GM19240 (cell line): ENCODE data around the gene IQCN.

Source experiments
- DNase-seq: peaks from one replicate; pipeline ENCODE4 v3.0.0; 2011; ENCODE audit warnings: low spot score; ENCODE audit not compliant: insufficient read length

The IQCN gene

GRCh38 chr19:18231775-18232174 is 42.5 kb downstream of the IQCN start:
- no peak for DNase-seq

- DNase-seq = no peak
Measured at GRCh38 chr19:18230941-18231734, 43.1 kb downstream of the IQCN start.

GRCh38 chr19:18229915-18230314 is 44.3 kb downstream of the IQCN start:
- DNase-seq = no peak

- no peak for DNase-seq
Measured at GRCh38 chr19:18229474-18229873, 44.8 kb downstream of the IQCN start.

GRCh38 chr19:18227781-18228271 is 46.4 kb downstream of the IQCN start:
- no peak for DNase-seq

GRCh38 chr19:18226956-18227780 is 47.1 kb downstream of the IQCN start:
- no peak for DNase-seq

- DNase-seq = no peak
Measured at GRCh38 chr19:18225702-18226468, 48.4 kb downstream of the IQCN start, which contains the start of gene PDE4C. Gene PDE4C, minus strand, starts transcription at chr19:18226438. Its CDS starts 23 bp downstream, at chr19:18226415.

GRCh38 chr19:18225355-18225701 is 48.9 kb downstream of the IQCN start:
- DNase-seq = no peak

GRCh38 chr19:18224525-18225354 is 49.5 kb downstream of the IQCN start:
- peak; percentile 94 for DNase-seq

GRCh38 chr19:18223860-18224524 is 50.3 kb downstream of the IQCN start:
- DNase-seq = no peak

GRCh38 chr19:18221815-18222725 is 52.2 kb downstream of the IQCN start:
- DNase-seq = no peak

GRCh38 chr19:18220632-18221275 is 53.5 kb downstream of the IQCN start:
- no peak for DNase-seq

- no peak for DNase-seq
Measured at GRCh38 chr19:18219911-18220631, 54.2 kb downstream of the IQCN start.

- no peak for DNase-seq
Measured at GRCh38 chr19:18218600-18218999, 55.7 kb downstream of the IQCN start.

GRCh38 chr19:18218159-18218558 is 56.1 kb downstream of the IQCN start:
- DNase-seq = no peak

- no peak for DNase-seq
Measured at GRCh38 chr19:18216789-18217188, 57.5 kb downstream of the IQCN start.

GRCh38 chr19:18214779-18215433 is 59.3 kb downstream of the IQCN start:
- no peak for DNase-seq
